ENCODE measurements around the gene TWF1.
A peak's percentile ranks its signal among the peaks of the same experiment; 100 is the strongest.
"Not testable (repeated sequence)": the region's sequence is repeated elsewhere in the genome, so short reads cannot be mapped to it uniquely, and the experiment has no call there.

Gene TWF1

DNA sequence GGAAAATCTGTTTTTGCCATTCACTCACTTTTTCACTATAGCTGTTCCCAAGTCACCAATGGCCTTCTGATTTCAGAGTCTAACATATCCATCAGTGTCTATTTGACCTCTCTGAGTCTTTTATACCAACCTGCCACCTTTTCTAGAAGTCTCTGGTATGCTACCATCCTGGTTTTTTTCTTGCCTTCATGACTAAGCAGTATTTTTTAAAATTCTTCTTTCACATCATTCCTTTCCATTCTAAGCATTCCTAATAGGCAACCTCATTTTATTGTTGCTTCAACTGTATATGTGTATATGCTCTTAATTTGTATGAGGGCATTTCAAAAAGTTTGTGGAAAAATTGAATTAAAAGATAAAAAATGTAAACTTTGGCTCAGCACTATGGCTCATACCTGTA lies 42.3 kb downstream of the TWF1 start:
- TF ChIP-seq, protein P1, sequence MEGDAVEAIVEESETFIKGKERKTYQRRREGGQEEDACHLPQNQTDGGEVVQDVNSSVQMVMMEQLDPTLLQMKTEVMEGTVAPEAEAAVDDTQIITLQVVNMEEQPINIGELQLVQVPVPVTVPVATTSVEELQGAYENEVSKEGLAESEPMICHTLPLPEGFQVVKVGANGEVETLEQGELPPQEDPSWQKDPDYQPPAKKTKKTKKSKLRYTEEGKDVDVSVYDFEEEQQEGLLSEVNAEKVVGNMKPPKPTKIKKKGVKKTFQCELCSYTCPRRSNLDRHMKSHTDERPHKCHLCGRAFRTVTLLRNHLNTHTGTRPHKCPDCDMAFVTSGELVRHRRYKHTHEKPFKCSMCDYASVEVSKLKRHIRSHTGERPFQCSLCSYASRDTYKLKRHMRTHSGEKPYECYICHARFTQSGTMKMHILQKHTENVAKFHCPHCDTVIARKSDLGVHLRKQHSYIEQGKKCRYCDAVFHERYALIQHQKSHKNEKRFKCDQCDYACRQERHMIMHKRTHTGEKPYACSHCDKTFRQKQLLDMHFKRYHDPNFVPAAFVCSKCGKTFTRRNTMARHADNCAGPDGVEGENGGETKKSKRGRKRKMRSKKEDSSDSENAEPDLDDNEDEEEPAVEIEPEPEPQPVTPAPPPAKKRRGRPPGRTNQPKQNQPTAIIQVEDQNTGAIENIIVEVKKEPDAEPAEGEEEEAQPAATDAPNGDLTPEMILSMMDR (conservative IDR thresholded peaks at IDR 0.05) = no peak
- H3K27ac ChIP-seq = no peak overlapping the region

DNA sequence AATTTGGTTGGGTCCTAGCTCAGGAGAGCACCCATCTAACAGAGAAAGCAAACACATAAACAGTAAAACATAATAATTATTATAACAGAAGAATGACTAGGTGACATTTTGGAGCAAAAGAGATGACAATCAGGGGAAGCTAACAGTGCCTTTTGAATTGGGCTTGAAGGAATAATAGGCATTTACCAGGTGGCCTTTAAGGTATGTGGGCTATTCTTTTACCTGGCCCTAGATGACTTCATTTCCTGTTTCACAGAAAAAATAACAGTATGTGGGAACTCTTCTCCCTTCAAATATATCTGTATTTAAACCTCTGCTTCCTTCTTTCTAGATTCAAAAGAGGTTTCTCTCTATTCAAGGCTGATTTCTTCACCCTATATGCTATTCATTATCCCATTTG lies 43.5 kb downstream of the TWF1 start:
- no peak overlapping the region for H3K27ac ChIP-seq
- TF ChIP-seq, protein P1 (conservative IDR thresholded peaks at IDR 0.05) = no peak

DNA sequence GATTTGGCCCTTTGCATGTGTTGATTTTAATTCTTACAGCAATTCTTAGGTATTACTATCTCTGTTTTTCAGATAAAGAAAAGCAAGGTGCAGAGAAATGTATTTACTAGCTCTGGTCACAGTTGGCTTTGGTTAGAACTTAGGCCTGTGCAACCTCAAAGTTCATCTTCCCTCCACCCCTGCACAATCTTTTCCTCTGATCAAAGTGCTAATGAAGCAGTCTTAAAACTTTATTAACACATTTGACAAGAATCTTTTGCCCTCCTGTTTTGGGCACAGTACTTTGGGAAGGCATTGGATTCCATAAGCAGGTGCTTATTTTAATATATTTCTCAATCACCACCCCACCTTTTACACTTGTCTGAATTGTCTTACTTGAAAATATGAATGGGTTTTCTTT lies 44.6 kb downstream of the TWF1 start:
- TF ChIP-seq, protein P1 (conservative IDR thresholded peaks at IDR 0.05) = no peak
- no peak overlapping the region for H3K27ac ChIP-seq

DNA sequence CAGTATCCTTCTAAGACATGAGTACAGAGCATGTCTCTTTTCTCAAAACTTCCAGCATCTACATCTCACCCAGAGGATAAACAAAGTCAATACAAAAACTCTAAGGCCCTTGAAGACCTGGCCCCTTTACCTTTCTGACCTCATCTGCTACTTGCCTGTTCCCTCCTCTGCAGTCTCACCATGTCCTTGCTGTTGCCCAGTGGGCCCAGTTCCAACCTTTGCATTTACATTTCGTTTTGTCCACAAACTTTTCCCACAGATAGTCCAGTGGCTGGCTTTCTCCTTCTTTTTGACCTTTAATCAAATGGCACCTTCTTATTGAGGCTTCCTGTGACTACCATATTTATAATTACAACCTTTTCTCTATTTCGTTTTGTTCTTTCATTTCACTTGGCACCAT lies 45.7 kb downstream of the TWF1 start:
- TF ChIP-seq, protein P1 (conservative IDR thresholded peaks at IDR 0.05) = no peak
- peak overlapping the region; percentile 71; the same call in 1 of the 2 replicates for H3K27ac ChIP-seq

DNA sequence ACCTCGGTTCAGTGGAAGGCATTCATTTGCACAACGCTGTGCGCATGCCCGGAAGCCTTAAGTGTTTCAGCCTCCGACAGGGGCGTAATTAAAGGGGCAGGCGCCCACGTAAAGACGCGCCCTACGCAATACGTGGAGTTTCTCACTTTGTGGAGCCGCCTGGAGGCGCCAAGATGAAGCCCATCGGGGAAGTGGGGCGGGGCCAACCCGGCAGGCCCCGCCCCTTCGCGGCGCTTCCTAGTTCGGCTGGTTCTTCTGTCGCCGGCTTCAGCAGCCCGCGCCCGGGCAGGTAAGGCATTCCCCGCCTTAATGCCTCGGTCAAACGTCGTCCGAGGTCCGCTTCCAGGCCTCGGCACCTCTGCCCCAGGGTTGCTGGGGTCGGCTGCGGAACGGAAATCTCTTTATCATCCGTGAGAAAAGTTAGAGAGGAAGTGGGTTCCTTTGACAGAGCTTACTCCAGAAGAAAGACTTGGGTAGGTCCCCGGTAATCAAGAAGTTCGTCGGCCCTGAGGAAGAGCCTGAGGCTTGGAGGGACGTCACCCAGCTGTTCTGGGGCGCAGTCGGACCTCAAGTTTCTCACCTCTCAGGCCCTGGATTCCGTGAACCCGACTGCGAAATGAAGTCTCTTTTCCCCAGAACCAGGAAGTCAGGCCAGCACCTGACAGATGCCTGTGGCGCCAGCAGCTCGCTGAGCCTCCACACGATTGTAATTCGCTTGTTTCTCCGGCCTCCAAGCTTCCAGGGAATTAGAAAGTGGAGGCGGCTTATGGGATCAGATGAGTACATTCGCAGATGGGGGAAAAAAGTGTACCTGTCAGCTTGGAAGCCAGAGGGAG lies 47.2 kb downstream of the TWF1 start, which contains the start of the genes IRAK4 and PUS7L:
Gene IRAK4, plus strand, starts transcription at position 224 of the 836 bp plus-strand sequence. CDS start 9,161 bp downstream, outside the sequence.
Gene PUS7L, minus strand, starts transcription at position 63 of the 836 bp plus-strand sequence. CDS start 3,545 bp downstream, outside the sequence.
- TF ChIP-seq, protein P1 (conservative IDR thresholded peaks at IDR 0.05) = peak; percentile 37
- H3K27ac ChIP-seq = peak within 1 kb of the TSS; percentile 71

DNA sequence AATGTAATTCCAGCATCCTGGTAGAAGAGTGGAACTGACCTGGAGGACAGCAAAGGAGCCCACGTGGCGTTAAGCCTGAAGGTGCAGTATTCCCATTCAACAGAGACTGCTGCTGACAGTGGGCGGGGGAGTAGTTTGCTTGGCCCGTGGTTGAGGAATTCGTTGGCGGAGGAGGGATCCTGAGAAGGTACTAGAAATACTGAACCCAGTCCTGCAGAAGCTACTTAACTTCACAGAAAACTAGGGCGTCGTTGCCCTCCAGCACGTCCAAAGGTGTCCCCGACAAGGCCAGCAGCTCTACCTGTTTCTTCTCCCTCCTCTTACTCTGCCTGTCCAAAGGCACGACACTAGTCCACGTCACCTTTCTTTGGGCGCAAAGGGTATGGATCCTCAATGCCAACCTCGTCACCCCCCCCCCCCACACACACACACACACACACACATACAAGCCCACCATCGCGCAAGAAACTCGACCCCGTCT lies 47.8 kb downstream of the TWF1 start:
- TF ChIP-seq, protein P1 (conservative IDR thresholded peaks at IDR 0.05) = no peak
- peak overlapping the region; percentile 71 for H3K27ac ChIP-seq

DNA sequence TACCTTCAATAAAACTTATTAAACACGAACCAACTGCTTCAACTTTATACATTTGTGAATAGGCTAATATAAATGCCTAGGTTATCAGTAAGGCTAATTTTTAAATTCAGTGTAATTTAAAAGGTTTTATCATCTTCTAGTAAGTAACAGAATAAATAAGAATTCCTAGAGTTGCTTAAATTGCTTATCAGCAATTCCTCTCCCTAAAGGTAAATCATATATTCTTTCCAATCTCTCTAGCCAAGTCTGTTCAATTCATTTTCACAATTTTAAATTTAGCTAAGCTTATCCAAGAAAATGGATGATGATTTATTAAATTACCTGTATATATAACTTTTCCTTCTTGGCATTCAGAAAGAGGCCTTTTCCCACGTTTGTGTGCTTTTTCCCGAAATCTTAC lies 52.1 kb downstream of the TWF1 start:
- TF ChIP-seq, protein P1 (conservative IDR thresholded peaks at IDR 0.05) = no peak
- H3K27ac ChIP-seq = no peak overlapping the region

DNA sequence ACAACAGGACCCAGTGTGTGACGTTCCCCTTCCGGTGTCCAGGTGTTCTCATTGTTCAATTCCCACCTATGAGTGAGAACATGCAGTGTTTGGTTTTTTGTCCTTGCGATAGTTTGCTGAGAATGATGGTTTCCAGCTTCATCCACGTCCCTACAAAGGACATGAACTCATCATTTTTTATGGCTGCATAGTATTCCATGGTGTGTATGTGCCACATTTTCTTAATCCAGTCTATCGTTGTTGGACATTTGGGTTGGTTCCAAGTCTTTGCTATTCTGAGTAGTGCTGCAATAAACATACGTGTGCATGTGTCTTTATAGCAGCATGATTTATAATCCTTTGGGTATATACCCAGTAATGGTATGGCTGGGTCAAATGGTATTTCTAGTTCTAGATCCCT lies 54.8 kb downstream of the TWF1 start:
- not testable (repeated sequence) for H3K27ac ChIP-seq

All from VCaP (cell line).